Activated CD8-positive, alpha-beta memory T cell treated with anti-CD3 and anti-CD28 coated beads, Interleukin-2, amount 50 U/mL, for 1 hour (primary cell): ENCODE data around the gene COP1.

ENCODE experiments used
- DNase-seq: peaks from one replicate; pipeline ENCODE4 v3.0.0-alpha.2; 2020; ENCODE audit errors: extremely low read depth

Gene COP1

GRCh38 chr1:175895966-175896365 is 311.1 kb downstream of the COP1 start:
- no peak for DNase-seq
